Ishikawa (cell line): ENCODE results near the gene TAGLN2.

Experiments used
- CEBPB ChIP-seq: IDR thresholded peaks from 2 replicates; pipeline ENCODE4 v1.6.1; 2012
- CREB1 ChIP-seq: IDR thresholded peaks from 2 replicates; pipeline ENCODE4 v1.6.1; 2012; ENCODE audit warnings: low read depth
- EGR1 ChIP-seq: IDR thresholded peaks from 2 replicates; pipeline ENCODE4 v1.6.1; 2012
- EP300 ChIP-seq: IDR thresholded peaks from 2 replicates; pipeline ENCODE4 v1.6.1; 2012; ENCODE audit warnings: borderline replicate concordance
- FOXM1 ChIP-seq: IDR thresholded peaks from 2 replicates; pipeline ENCODE4 v1.6.1; 2012; ENCODE audit warnings: low read depth, borderline replicate concordance
- NFIC ChIP-seq: IDR thresholded peaks from 2 replicates; pipeline ENCODE4 v1.6.1; 2012
- RAD21 ChIP-seq: IDR thresholded peaks from 2 replicates; pipeline ENCODE4 v1.6.1; 2012; ENCODE audit warnings: low read depth
- TAF1 ChIP-seq: IDR thresholded peaks from 2 replicates; pipeline ENCODE4 v1.6.1; 2012; ENCODE audit warnings: low read depth, mild to moderate bottlenecking
- TCF12 ChIP-seq: IDR thresholded peaks from 2 replicates; pipeline ENCODE4 v1.6.1; 2012; ENCODE audit warnings: low read depth
- TEAD4 ChIP-seq: IDR thresholded peaks from 2 replicates; pipeline ENCODE4 v1.6.1; 2012
- YY1 ChIP-seq: IDR thresholded peaks from 2 replicates; pipeline ENCODE4 v1.6.1; 2012; ENCODE audit warnings: low read depth
- ZBTB7A ChIP-seq: IDR thresholded peaks from 2 replicates; pipeline ENCODE4 v1.6.1; 2012; ENCODE audit warnings: low read depth
- TF ChIP-seq, protein P1 (sequence below): IDR thresholded peaks from 2 replicates; pipeline ENCODE4 v1.6.1; 2012
- TF ChIP-seq, protein P2 (sequence below): IDR thresholded peaks from 2 replicates; pipeline ENCODE4 v1.6.1; 2012
- TF ChIP-seq, protein P3 (sequence below): IDR thresholded peaks from 2 replicates; pipeline ENCODE4 v1.6.1; 2012; ENCODE audit warnings: low read depth, mild to moderate bottlenecking

The TAGLN2 gene

DNA sequence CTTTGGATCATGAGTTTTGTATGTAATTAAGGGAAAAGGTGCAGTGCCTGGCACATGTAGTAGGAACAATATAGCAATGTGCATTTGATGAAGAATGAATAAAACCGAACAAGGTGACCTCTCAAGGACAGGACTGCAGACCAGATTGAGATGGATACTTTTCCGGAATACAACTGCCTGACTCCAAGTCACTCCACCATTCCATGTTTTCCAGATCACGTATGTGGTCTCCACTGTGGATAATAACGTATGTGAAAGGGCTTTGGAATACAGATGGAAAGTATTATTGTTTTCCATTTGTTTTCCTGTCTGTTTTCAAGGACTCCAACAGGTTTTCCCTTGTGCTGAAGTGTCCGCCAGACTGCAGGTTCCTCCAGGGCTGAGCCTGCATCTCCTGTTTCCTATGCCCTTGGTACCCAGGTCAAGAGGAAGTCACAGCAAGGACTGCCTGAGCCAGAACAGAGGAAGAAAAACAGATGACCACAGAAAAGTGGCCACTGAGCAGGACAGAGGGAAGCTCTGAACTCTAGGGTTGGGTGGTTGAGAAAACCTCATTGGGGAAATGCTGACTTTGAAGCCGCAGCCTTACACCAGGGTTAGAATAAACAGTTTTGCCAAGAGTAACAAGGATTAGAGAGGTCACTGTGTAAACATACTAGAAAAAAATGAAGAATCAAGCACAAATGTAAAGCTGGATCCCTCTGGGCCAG, 29.3 kb downstream of the TAGLN2 start:
- TF ChIP-seq FOXM1 = no peak
- no peak for TF ChIP-seq TAF1
- TF ChIP-seq CREB1 = no peak
- no peak for TF ChIP-seq EGR1
- TF ChIP-seq, protein P1, sequence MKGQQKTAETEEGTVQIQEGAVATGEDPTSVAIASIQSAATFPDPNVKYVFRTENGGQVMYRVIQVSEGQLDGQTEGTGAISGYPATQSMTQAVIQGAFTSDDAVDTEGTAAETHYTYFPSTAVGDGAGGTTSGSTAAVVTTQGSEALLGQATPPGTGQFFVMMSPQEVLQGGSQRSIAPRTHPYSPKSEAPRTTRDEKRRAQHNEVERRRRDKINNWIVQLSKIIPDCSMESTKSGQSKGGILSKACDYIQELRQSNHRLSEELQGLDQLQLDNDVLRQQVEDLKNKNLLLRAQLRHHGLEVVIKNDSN = no peak
- TF ChIP-seq TEAD4 = no peak
- no peak for TF ChIP-seq NFIC
- no peak for TF ChIP-seq TCF12
- TF ChIP-seq CEBPB = no peak
- TF ChIP-seq, protein P2, sequence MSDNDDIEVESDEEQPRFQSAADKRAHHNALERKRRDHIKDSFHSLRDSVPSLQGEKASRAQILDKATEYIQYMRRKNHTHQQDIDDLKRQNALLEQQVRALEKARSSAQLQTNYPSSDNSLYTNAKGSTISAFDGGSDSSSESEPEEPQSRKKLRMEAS = no peak
- no peak for TF ChIP-seq ZBTB7A
- TF ChIP-seq YY1 = no peak
- TF ChIP-seq, protein P3, sequence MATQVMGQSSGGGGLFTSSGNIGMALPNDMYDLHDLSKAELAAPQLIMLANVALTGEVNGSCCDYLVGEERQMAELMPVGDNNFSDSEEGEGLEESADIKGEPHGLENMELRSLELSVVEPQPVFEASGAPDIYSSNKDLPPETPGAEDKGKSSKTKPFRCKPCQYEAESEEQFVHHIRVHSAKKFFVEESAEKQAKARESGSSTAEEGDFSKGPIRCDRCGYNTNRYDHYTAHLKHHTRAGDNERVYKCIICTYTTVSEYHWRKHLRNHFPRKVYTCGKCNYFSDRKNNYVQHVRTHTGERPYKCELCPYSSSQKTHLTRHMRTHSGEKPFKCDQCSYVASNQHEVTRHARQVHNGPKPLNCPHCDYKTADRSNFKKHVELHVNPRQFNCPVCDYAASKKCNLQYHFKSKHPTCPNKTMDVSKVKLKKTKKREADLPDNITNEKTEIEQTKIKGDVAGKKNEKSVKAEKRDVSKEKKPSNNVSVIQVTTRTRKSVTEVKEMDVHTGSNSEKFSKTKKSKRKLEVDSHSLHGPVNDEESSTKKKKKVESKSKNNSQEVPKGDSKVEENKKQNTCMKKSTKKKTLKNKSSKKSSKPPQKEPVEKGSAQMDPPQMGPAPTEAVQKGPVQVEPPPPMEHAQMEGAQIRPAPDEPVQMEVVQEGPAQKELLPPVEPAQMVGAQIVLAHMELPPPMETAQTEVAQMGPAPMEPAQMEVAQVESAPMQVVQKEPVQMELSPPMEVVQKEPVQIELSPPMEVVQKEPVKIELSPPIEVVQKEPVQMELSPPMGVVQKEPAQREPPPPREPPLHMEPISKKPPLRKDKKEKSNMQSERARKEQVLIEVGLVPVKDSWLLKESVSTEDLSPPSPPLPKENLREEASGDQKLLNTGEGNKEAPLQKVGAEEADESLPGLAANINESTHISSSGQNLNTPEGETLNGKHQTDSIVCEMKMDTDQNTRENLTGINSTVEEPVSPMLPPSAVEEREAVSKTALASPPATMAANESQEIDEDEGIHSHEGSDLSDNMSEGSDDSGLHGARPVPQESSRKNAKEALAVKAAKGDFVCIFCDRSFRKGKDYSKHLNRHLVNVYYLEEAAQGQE = no peak
- TF ChIP-seq EP300 = no peak
- no peak for TF ChIP-seq RAD21

GRCh38 chr1:159895286-159895685, 30.0 kb downstream of the TAGLN2 start:
- TF ChIP-seq, protein P1 = no peak
- no peak for TF ChIP-seq YY1
- TF ChIP-seq FOXM1 = no peak
- no peak for TF ChIP-seq EP300

DNA sequence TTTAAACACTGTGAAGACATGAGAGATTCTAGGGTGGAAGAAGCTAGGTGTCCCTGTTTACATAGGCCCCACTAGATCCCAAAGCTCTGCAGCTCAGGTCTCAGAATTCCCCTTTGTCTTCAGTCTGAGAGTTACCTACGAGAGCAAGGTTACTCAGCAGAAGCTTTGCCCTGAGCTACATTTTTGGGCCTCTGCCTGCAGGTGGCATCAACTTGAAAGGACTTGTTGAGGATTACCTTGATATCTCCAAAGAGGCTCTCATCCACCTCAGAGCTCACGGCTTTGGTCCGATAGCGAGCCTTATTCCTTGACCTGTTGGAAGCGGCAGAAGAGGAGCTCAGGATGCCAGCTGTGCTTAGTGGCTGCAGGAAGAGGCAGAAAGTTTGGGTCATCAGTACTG, 32.4 kb downstream of the TAGLN2 start:
- TF ChIP-seq RAD21 (peak; percentile 21; the same call in 1 of the 2 replicates), NFIC (no peak)

DNA sequence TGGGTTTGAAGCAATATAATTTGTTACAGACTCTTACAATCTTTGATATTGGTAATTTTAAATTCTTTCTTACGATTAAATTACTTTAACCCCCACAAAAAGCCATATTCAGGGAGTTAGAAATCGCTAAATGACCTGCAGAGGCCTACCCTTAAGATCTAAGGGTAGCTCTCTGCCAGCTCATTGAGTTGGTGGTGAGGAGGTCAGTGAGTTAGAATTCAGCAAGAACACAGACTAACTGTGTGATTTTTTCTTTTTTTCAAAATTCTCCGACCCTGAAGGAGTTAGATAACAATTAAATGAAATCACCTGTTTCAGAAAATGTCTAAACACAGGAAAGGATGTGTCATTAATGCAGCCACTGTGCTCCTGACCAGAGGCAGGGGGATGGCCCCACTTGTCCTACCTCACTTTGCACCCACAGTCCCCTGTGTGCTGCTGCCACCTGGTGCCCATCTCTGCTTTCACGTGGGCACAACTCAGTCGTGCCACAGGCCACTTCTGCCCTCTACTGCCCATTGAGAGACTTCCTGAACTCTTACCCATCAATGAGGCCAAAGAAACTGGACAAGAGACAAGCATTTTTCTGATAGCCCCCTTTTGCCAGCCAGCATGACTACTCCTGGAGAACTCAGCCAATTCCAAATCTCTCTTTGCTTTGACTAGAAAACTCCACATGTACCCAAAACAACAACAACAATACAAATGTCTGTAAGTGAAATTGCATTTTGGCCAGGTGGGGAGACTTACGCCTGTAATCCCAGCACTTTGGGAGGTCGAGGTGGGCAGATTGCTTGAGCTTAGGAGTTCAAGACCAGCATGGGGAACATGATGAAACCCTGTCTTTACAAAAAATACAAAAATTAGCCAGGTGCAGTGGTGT, 33.8 kb downstream of the TAGLN2 start:
- TF ChIP-seq FOXM1 (peak; percentile 29; the same call in 1 of the 2 replicates), TAF1 (no peak), EGR1 (peak; percentile 95), RAD21 (peak; percentile 100), TCF12 (no peak)
- TF ChIP-seq, protein P2 = no peak
- TF ChIP-seq, protein P1 = peak; percentile 56

GRCh38 chr1:159890390-159890789, 34.9 kb downstream of the TAGLN2 start:
- TF ChIP-seq YY1 (no peak), CREB1 (no peak)

DNA sequence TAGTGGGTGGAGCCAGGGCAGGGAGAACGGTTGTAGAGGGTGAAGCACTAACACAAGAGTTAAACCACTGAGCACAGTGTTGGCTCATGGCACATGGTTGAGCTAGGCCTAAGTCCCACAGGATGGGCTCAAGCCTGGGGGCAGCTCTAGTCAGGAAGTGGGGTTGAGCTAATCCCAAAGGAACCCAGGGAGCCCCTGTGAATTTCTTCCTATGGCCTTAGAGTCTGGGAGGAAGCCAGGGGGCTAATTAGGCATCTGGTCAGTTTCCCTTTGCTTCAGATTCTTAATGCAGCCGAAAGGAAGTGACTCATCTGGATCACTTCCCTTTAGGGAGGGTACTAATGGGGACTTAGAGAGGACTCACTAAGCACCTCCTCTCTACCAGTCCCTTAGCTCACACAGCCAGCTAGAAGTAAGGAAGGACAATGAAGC, 35.5 kb downstream of the TAGLN2 start:
- TF ChIP-seq TEAD4 (no peak), TCF12 (no peak), ZBTB7A (no peak), NFIC (no peak), TAF1 (no peak), EGR1 (no peak), CREB1 (no peak)
- TF ChIP-seq, protein P3 = no peak
- TF ChIP-seq, protein P1 = no peak
